Spleen (tissue), 7 donors: ENCODE measurements around the gene ACVR1.
A peak's percentile ranks its signal among the peaks of the same experiment; 100 is the strongest.

Experiments used
- CTCF ChIP-seq, 11 experiments: fragments of 200-600 bp in 7 of 11; fragments of 450-650 bp in 4 of 11; sonication (generic) in 4 of 11; IDR thresholded peaks in 8 of 11; conservative IDR thresholded peaks in 3 of 11; 1 replicate in 7 of 11; 2 replicates in 4 of 11; pipeline versions ENCODE4 v1.4.0 to v1.8.0; 2016 to 2021; ENCODE audit warnings: antibody characterized with exemption in 11 of 11, inconsistent platforms in 4 of 11, mild to moderate bottlenecking in 1 of 11
- POLR2A ChIP-seq, 3 donors: fragments of 450-650 bp; IDR thresholded peaks; one replicate each; pipeline ENCODE4 v1.5.1; 2017; ENCODE audit warnings: antibody characterized with exemption in 3 of 3, mild to moderate bottlenecking in 1 of 3
- POLR2AphosphoS5 ChIP-seq, 3 donors: sonication (generic); formaldehyde crosslinking; IDR thresholded peaks; one replicate each; pipeline ENCODE4 v1.5.1; 2017; ENCODE audit warnings: antibody characterized with exemption in 3 of 3
- donor health status: DM: no; HTN: no; CAD: no; lungs with moderate emphysema.
- donor health status: DM: no; HTN: no; CAD: no.
- donor health status: DM: no; HTN: no; CAD: no.

- peak in 1 of 11 experiments; percentile 10 for TF ChIP-seq CTCF (IDR thresholded peaks at IDR 0.05 in 8 of 11, conservative IDR thresholded peaks at IDR 0.05 in 3 of 11)
- TF ChIP-seq POLR2A (IDR thresholded peaks at IDR 0.05): no peak
- TF ChIP-seq POLR2AphosphoS5 (IDR thresholded peaks at IDR 0.05): no peak
Observed at GRCh38 chr2:157793053-157793612, 83.0 kb downstream of the ACVR1 start.
